Lower leg skin (tissue), 3 donors: ENCODE data around the gene ST6GALNAC3.

Source experiments
- POLR2A ChIP-seq, 2 donors: fragments of 450-650 bp; IDR thresholded peaks; one replicate each; pipeline ENCODE4 v1.6.1; 2016 to 2017; ENCODE audit warnings: antibody characterized with exemption in 2 of 2, mild to moderate bottlenecking in 1 of 2, moderate library complexity in 1 of 2
- TF ChIP-seq, protein P1 (sequence below), 3 donors: fragments of 450-650 bp; IDR thresholded peaks; one replicate each; pipeline ENCODE4 v1.5.1; 2016; ENCODE audit warnings: antibody characterized with exemption in 3 of 3, mild to moderate bottlenecking in 3 of 3, moderate library complexity in 2 of 3

DNA sequence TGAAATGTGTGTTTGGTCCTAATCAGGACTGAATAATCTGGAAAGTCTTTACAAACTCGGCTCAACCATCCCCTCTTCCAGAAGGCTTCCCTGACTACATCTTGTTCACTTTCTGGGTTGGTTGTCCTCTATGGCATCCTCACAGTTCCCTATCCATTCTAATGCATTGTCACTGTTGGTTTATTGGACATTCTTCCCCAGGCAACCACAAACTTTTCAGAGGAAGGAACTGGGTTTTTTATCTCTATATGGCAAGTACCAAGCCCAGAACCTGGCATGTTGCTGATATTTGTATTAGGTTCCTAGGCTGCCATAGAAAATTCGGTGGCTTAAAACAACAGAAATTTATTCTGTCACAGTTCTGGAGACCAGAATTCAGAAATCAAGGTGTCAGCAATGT is 429.2 kb downstream of the ST6GALNAC3 start:
- TF ChIP-seq, protein P1, sequence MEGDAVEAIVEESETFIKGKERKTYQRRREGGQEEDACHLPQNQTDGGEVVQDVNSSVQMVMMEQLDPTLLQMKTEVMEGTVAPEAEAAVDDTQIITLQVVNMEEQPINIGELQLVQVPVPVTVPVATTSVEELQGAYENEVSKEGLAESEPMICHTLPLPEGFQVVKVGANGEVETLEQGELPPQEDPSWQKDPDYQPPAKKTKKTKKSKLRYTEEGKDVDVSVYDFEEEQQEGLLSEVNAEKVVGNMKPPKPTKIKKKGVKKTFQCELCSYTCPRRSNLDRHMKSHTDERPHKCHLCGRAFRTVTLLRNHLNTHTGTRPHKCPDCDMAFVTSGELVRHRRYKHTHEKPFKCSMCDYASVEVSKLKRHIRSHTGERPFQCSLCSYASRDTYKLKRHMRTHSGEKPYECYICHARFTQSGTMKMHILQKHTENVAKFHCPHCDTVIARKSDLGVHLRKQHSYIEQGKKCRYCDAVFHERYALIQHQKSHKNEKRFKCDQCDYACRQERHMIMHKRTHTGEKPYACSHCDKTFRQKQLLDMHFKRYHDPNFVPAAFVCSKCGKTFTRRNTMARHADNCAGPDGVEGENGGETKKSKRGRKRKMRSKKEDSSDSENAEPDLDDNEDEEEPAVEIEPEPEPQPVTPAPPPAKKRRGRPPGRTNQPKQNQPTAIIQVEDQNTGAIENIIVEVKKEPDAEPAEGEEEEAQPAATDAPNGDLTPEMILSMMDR (IDR thresholded peaks at IDR 0.05), result no peak
- TF ChIP-seq POLR2A (IDR thresholded peaks at IDR 0.05), result no peak
